ENCODE data around the gene VMP1. TPM values are rescaled to one million over a fixed set of nuclear protein-coding genes. Genes with fewer than 3 reads are reported as not detected.
"Not testable (repeated sequence)": the region's sequence is repeated elsewhere in the genome, so short reads cannot be mapped to it uniquely, and the experiment has no call there.

The VMP1 gene
- polyA plus RNA-seq, 4 donors, result 77.6 to 113 (median 99.2) TPM

DNA sequence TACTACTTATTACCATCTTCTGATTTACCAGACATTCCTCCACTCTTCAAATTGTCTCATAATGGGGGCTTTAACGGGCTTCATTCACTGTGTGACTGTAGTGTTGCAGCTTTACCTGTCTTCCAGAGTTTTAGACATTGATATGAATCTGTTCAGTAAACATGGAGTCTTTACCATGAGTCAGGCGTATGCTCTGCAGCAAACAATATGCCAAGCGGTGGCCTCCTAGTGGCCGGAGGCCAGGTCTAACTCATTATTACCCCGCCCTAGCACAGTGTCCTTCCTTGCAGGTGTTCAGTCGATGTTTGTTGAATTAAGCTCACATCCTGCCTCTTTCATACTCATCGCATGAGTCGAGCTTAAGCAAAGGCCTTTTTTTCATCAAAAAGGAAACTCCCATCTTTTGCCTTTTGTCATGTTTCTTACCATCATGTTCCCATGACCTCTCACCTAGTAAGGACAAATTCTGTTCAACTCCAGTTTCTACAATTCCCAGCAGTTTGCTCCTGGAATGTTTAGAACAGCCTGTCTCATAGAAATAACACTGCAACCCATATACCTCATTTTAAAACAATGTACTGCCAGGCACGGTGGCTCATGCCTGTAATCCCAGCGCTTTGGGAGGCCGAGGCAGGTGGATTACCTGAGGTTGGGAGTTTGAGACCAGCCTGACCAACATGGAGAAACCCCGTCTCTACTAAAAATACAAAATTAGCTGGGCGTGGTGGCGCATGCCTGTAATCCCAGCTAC, 145.9 kb downstream of the VMP1 start:
- DNase-seq (ENCODE audit: low read depth in 4 of 4, low spot score in 3 of 4), result no peak

GRCh38 chr17:59853919-59854729, 146.7 kb downstream of the VMP1 start:
- not testable (repeated sequence) for DNase-seq (ENCODE audit: low read depth in 4 of 4, low spot score in 3 of 4)

DNA sequence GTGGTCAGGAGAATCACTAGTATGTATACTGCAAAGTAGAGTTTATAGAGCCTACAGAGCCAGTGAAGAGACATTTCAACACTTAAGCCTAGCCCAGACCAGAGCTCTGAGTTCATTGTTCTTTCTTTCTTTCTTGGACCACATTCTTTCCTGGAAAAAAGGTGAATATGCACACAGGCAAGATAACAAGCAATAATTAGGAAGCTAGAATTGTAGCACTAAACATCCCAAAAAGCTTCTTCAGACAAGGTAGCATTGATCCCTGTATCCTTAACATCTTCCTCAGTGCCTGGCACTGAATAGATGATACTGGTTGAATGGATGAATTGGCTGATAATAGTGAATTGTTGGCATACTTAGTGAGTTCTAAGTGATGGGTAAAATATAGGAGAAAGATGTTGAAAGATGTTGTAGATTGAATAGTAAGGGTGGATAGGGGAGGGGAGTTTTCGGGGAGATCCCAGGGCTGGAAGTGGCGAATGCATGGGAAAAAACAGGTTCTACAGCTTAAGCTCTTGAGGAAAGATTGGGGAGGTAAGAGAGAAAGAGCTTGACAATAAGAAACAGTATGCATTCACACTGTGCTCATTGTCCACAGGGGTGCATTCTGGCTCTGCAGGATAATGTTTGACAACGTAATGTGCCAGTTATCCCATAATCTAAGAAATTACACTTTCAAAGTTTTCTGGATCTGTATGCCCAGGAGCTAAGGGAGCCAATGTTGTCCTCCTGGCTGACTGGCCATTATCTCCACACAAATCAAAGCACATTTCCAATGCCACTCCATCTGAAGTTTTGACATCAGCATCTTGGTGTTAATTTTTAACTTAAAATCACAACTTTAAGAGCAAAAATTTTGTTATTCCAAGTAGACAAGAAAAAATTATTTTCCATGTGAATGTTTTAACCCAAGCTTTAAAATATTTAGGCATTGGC, 149.7 kb downstream of the VMP1 start:
- DNase-seq (ENCODE audit: low read depth in 4 of 4, low spot score in 3 of 4), result no peak

DNA sequence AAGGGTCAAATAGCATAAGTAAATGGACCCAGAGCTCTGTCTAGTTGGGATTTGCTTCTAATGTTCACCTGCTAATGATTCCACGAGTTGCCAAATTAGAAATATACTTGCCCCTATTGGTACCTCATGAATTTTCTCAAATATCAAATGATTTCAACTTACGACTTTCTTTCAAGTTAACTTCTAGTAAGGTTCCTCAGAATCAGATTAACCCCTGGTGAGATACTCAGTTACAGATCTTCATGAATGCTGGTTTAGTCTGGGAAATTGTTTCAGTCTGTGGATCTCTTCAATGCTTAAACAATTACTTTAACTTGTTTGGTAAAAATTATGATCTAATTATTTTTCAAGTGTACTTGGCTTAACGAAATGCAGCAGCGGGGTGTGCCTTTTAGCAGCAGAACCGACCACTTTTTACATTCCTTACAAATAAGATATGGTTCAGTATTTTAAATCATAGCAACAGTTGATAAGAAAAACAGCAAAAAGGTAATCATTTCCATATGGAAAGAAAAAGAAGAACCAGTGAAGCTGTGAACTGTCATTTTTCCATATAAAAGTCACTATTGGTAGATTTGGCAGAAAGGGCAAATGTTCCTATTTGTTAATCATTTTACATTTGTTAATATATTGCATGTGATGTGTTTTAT, 150.8 kb downstream of the VMP1 start:
- no peak for DNase-seq (ENCODE audit: low read depth in 4 of 4, low spot score in 3 of 4)

DNA sequence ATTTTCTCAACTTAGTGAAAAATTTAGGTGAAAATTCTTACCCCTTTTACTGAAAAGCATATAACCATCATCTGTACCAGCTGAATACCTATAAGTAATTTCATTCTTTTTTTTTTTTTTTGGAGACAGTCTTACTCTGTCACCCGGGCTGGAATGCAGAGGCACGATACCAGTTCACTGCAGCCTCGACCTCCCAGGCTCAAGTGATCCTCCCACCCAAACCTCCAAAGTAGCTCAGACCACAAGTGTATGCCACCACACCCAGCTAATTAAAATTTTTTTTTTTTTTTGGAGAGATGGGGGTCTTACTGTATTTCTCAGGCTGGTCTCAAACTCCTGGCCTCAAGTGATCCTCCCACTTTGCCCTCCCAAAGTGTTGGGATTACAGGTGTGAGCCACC, 151.5 kb downstream of the VMP1 start:
- DNase-seq (ENCODE audit: low read depth in 4 of 4, low spot score in 3 of 4), result no peak

- no peak for DNase-seq (ENCODE audit: low read depth in 4 of 4, low spot score in 3 of 4)
These were observed 152.1 kb downstream of the VMP1 start for GRCh38 chr17:59859444-59860025.

DNA sequence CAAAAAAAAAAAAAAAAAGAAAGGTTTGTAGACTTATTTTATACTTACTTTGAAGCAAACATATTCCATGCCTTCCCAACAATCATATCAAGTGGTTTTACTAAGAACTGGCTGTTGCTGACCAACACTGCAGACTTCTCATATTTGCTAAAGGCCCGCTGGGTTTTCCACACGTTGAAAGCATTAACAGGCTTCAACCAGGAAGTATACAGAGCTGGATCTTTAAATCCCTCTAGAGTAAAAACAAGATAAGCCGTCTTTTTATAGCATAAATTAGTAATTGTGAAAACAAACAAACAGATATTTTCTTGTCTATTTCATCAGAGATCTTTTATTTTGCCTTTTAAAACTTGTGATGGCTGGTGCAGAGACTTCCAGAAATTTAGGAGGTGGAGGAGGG, 156.2 kb downstream of the VMP1 start:
- DNase-seq (ENCODE audit: low read depth in 4 of 4, low spot score in 3 of 4), result no peak

- DNase-seq (ENCODE audit: low read depth in 4 of 4, low spot score in 3 of 4), result no peak
These were observed 162.4 kb downstream of the VMP1 start for GRCh38 chr17:59869941-59870218.

- DNase-seq (ENCODE audit: low read depth in 4 of 4, low spot score in 3 of 4), result no peak
These were observed 163.0 kb downstream of the VMP1 start for GRCh38 chr17:59870482-59870881.

- DNase-seq (ENCODE audit: low read depth in 4 of 4, low spot score in 3 of 4), result no peak
These were observed 164.9 kb downstream of the VMP1 start for GRCh38 chr17:59872351-59872750.

GRCh38 chr17:59873414-59873813, 166.0 kb downstream of the VMP1 start:
- DNase-seq (ENCODE audit: low read depth in 4 of 4, low spot score in 3 of 4), result not testable (repeated sequence)

- DNase-seq (ENCODE audit: low read depth in 4 of 4, low spot score in 3 of 4), result no peak
These were observed 166.9 kb downstream of the VMP1 start for GRCh38 chr17:59874376-59874775.

DNA sequence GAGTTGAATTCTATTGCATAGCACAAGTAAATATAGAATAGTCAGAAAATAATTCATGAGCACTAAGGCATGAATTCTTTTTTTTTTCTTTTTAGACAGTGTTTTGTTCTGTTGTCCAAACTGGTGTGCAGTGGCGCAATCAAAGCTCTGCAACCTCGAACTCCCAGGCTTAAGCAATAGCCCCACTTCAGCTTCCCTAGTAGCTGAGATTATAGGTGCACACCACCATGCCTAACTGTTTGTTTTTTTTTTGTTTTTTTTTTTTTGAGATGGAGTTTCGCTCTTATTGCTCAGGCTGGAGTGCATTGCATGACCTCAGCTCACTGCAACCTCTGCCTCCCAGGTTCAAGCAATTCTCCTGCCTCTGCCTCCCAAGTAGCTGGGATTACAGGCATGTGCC, 168.7 kb downstream of the VMP1 start:
- DNase-seq (ENCODE audit: low read depth in 4 of 4, low spot score in 3 of 4), result no peak

DNA sequence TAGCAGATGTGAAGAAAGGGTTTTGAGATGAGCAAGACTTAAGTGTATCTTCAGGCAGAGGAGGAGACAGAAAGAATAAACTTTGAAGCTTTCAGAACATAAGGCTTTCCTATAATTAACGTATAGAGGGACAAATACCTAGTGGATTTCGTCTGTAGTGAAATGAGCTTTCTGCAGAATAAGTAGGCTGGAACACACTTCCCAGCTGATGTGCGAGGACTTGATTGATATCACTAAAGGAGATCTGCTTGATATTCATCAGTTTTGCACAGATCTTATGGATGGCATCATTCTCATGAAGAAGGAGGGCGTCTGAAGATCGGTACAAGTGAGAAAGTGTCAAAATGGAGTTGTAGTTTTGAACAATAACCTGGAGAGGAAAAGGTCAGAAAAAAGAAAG, 170.5 kb downstream of the VMP1 start:
- no peak for DNase-seq (ENCODE audit: low read depth in 4 of 4, low spot score in 3 of 4)

DNA sequence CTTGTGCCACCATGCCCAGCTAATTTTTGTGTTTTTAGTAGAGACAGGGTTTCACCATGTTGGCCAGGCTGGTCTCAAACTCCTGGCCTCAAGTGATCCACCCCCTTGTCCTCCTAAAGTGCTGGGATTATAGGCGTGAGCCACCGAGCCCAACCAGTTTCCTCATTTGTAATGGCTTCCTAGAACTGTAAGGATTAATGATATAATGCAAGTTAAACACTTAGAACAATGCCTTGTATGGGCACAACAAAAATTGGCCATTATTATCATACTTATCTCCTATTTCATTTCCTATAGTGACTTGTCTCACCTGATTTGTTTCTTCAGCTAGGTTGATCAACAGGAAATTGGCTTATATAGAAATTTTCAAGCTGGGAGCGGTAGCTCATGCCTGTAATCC, 171.2 kb downstream of the VMP1 start:
- DNase-seq (ENCODE audit: low read depth in 4 of 4, low spot score in 3 of 4), result no peak

- DNase-seq (ENCODE audit: low read depth in 4 of 4, low spot score in 3 of 4), result no peak
These were observed 177.4 kb downstream of the VMP1 start for GRCh38 chr17:59884861-59885260.

GRCh38 chr17:59888145-59888750, 180.8 kb downstream of the VMP1 start:
- DNase-seq (ENCODE audit: low read depth in 4 of 4, low spot score in 3 of 4), result no peak

GRCh38 chr17:59890720-59891119, 183.3 kb downstream of the VMP1 start:
- no peak for DNase-seq (ENCODE audit: low read depth in 4 of 4, low spot score in 3 of 4)
